ENCODE results near the gene ECHS1. TPM values are rescaled to one million over a fixed set of nuclear protein-coding genes. Genes with fewer than 3 reads are reported as not detected.

ECHS1 gene
- total and polyA plus RNA-seq, 5 donors: 91.0 to 177 (median 115) TPM

DNA sequence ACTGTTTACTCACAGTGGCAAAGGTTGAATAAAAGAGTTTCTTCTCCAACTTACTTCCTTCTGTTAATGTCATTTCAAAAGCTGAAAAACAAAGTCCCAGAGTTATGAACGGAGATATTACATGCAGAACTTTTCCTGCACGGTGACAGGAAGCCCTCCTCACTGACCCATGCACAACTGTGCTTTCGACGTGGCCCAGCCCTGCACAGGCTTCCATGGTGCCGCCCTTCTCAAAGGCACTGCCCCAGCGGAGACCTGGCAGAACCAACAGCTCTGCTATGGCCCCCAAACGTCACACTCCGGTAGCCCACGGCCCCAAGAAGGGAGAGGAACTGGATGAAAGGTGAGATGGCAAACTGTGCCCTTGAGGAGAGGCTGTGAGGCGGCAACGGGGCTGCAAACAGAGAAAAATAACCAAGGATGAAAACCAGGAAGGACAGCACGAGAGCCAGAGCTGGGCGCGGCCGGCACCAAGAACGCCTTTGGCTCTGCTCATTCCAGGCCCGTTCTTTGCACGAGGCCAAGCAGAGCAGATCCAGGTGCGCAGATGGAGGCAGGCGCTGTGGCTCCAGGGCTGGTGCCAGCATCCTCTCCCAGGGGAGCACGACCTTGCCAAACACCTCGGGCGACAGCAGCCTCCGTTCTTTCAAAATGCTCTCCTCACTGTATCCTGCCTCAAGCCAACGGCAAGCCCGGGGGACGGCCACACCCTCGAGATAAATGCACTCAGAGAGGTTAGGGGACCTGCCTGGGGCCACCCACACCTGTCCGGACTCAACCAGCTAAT, 8.3 kb downstream of the ECHS1 start:
- H3K27me3 ChIP-seq (ENCODE audit: control insufficient read depth, insufficient read depth): no peaks in the 10 kb centered on the region
- no peak overlapping the region for H3K27ac ChIP-seq (ENCODE audit: low read length)
- intact Hi-C loops (cut with DNase I): no loop called here
- ATAC-seq (no peak), DNase-seq (peak in 1 of 3 donors; percentile 45)
- no peaks in the 10 kb centered on the region for H3K9me3 ChIP-seq (ENCODE audit: control insufficient read depth, low read length)
- H3K4me3 ChIP-seq (ENCODE audit: low read length): no peak overlapping the region
- no peaks in the 10 kb centered on the region for H3K4me1 ChIP-seq (ENCODE audit: control insufficient read depth, insufficient read depth, low read length)
- 78% methylated on average over 29 of the region's 29 CpGs for WGBS

- no peaks in the 10 kb centered on the region for H3K9me3 ChIP-seq (ENCODE audit: control insufficient read depth, low read length)
- intact Hi-C loops (cut with DNase I): no loop called here
- no peak for ATAC-seq
- no peak overlapping the region for H3K27ac ChIP-seq (ENCODE audit: low read length)
- H3K27me3 ChIP-seq (ENCODE audit: control insufficient read depth, insufficient read depth): no peaks in the 10 kb centered on the region
- H3K4me3 ChIP-seq (ENCODE audit: low read length): no peak overlapping the region
- peak in 1 of 3 donors; percentile 61 for DNase-seq
- 90% methylated on average over 13 of the region's 13 CpGs for WGBS
- H3K4me1 ChIP-seq (ENCODE audit: control insufficient read depth, insufficient read depth, low read length): no peaks in the 10 kb centered on the region
Observed at GRCh38 chr10:133362846-133363245, 10.3 kb downstream of the ECHS1 start.

DNA sequence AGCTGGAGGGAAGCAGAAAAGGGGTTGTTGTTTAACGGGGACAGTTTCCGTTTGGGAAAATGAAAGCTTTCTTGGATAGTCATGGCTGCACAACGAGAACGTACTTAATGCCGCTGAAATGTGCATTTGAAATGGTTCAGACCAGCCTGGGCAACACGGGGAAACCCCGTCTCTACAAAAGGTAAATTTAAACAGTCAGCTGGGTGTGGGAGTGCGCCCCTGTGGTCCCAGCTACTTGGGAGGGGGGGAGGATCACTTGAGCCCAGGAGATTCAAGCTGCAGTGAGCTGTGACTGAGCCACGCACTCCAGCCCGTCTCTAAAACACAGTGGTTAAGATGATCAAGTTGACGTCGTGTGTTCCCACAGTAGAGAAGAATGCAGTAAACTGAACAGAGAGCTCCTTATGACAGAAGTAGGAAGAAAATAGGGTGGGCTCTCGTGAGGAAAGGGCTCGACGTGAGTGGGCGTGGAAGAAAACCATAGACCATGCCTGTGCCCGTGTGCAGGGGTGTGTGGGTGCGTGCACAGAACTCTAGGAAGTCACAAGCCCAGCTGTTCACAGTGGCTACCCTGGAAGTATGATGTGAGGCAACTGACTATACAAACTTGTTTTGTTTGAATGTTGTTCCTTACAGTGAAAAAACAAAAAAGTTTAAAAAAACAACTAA, 11.2 kb downstream of the ECHS1 start:
- DNase-seq: no peak
- no peak overlapping the region for H3K27ac ChIP-seq (ENCODE audit: low read length)
- H3K4me1 ChIP-seq (ENCODE audit: control insufficient read depth, insufficient read depth, low read length): no peaks in the 10 kb centered on the region
- H3K27me3 ChIP-seq (ENCODE audit: control insufficient read depth, insufficient read depth): no peaks in the 10 kb centered on the region
- ATAC-seq: no peak
- intact Hi-C loops (cut with DNase I): no loop called here
- H3K9me3 ChIP-seq (ENCODE audit: control insufficient read depth, low read length): no peaks in the 10 kb centered on the region
- H3K4me3 ChIP-seq (ENCODE audit: low read length): no peak overlapping the region
- WGBS: 75% methylated on average over 18 of the region's 18 CpGs

DNA sequence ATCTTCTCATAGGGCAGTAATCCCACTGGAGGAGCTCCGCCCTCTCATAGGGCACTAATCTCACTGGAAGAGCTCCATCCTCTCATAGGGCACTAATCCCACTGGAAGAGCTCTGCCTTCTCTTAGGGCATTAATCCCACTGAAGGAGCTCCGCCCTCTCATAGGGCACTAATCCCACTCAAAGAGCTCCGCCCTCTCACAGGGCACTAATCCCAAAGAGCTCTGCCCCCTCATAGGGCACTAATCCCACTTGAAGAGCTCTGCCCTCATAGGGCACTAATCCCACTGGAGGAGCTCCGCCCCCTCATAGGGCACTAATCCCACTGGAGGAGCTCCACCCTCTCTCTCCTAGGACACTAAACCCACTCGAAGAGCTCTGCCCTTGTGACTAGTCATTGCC, 11.9 kb downstream of the ECHS1 start:
- ATAC-seq (no peak), DNase-seq (no peak)
- WGBS: 90% methylated on average over 5 of the region's 5 CpGs

GRCh38 chr10:133359972-133360610, 13.1 kb downstream of the ECHS1 start:
- Histone ChIP-seq H3K27me3 (ENCODE audit: control insufficient read depth, insufficient read depth) (no peaks in the 10 kb centered on the region), H3K27ac (ENCODE audit: low read length) (no peak overlapping the region), H3K9me3 (ENCODE audit: control insufficient read depth, low read length) (no peaks in the 10 kb centered on the region), H3K4me3 (ENCODE audit: low read length) (no peak overlapping the region), H3K4me1 (ENCODE audit: control insufficient read depth, insufficient read depth, low read length) (no peaks in the 10 kb centered on the region)
- ATAC-seq (no peak), DNase-seq (peak in 1 of 3 donors; percentile 46)
- intact Hi-C loops (cut with DNase I): no loop called here
- WGBS: 79% methylated on average over 17 of the region's 17 CpGs

More for the DNA sequence above, 11.9 kb downstream of the ECHS1 start:
- no peaks in the 10 kb centered on the region for H3K9me3 ChIP-seq (ENCODE audit: control insufficient read depth, low read length)
- H3K4me3 ChIP-seq (ENCODE audit: low read length): no peak overlapping the region
- H3K4me1 ChIP-seq (ENCODE audit: control insufficient read depth, insufficient read depth, low read length): no peaks in the 10 kb centered on the region
- no peak overlapping the region for H3K27ac ChIP-seq (ENCODE audit: low read length)
- intact Hi-C loops (cut with DNase I): no loop called here
- H3K27me3 ChIP-seq (ENCODE audit: control insufficient read depth, insufficient read depth): no peaks in the 10 kb centered on the region

DNA sequence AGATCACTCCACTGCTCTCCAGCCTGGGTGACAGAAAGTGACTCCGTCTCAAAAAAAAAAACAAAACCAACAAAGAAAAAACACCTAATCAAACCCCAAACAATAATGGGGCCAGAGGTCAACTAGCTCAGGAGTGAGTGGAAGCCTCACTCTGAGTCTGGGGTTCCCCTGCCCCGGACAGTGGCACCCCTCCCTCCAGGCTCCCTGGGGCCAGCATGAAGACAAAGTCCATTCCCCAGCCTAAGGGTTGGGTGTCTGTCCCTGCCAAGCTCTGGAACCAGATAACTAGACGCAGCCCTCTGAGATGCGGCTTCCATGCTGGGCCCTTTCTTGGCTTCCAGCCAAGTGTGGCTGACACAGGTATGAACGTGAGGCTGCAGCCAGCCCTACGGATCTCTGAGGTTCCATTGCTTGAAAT, 13.6 kb downstream of the ECHS1 start:
- H3K27me3 ChIP-seq (ENCODE audit: control insufficient read depth, insufficient read depth): no peaks in the 10 kb centered on the region
- no peak overlapping the region for H3K27ac ChIP-seq (ENCODE audit: low read length)
- H3K4me3 ChIP-seq (ENCODE audit: low read length): no peak overlapping the region
- intact Hi-C loops (cut with DNase I): no loop called here
- 36% methylated on average over 6 of the region's 6 CpGs for WGBS
- no peaks in the 10 kb centered on the region for H3K9me3 ChIP-seq (ENCODE audit: control insufficient read depth, low read length)
- DNase-seq: peak in 1 of 3 donors; percentile 63
- H3K4me1 ChIP-seq (ENCODE audit: control insufficient read depth, insufficient read depth, low read length): no peaks in the 10 kb centered on the region
- ATAC-seq: no peak

DNA sequence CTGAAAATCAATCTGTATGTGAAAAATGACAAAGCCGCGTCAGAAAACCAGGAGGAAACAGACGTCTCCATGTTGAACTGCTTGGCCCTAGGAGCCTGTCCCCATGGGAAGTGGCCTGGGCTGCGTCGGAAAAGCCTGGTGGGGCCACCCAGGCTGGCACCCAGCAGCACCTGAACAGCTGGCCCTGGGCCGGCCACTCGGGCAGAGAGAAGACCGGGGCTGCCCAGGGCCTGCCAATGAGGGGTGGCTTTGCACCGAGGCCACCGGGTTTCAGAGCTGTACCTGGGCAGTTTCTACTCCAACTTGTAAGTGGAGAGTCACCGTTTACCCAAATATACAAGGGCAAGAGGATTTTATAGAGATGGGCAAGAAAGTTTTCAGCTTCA, 14.2 kb downstream of the ECHS1 start:
- no peaks in the 10 kb centered on the region for H3K27me3 ChIP-seq (ENCODE audit: control insufficient read depth, insufficient read depth)
- intact Hi-C loops (cut with DNase I): no loop called here
- no peaks in the 10 kb centered on the region for H3K9me3 ChIP-seq (ENCODE audit: control insufficient read depth, low read length)
- 77% methylated on average over 11 of the region's 11 CpGs for WGBS
- ATAC-seq (no peak), DNase-seq (no peak)
- H3K27ac ChIP-seq (ENCODE audit: low read length): no peak overlapping the region
- no peak overlapping the region for H3K4me3 ChIP-seq (ENCODE audit: low read length)
- H3K4me1 ChIP-seq (ENCODE audit: control insufficient read depth, insufficient read depth, low read length): no peaks in the 10 kb centered on the region

DNA sequence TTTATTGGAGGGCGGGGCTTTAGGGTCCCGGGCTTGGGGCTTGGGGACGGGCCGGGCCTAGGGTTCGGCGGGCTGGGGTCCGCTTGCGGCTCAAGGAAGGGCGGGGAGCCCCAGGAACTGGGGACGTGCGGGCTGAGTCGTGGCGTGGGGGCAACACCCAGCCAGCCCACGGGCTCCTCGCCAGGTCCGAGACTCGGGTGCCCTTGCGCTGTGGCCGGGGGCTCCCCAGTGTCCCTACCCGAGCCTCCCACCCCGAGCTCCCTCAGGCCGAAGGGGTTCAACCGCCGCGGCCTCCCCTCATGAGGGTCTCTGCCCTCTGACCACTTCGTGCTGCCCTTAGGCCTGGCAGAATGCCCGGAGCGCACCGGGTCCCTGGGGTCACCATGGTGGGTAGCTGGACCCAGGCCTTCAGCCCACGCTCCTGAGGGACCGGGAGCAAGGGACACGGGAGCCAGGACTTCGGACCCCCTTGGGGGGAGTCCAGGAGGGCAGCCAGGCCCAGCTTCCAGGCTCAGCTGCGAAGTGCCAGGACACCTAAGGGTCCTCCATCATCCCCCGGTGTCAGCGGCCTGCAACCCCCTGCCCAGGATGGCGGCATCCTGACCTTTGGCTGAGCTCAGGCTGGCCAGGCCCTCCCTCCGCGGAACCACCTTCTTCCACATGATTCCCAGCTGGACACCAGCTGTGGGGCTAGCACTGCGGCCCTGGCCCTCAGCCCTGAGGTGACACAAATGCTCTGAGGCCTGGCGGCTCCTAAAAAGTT, 14.8 kb downstream of the ECHS1 start:
- H3K4me3 ChIP-seq (ENCODE audit: low read length): no peak overlapping the region

GRCh38 chr10:133357285-133358161, 15.6 kb downstream of the ECHS1 start, which contains the start of gene FUOM:
Gene FUOM (minus strand): TSS chr10:133358019. CDS start chr10:133358007, 12 bp downstream.
- H3K4me3 ChIP-seq (ENCODE audit: low read length): peak within 1 kb of the TSS; percentile 62
- H3K27me3 ChIP-seq (ENCODE audit: control insufficient read depth, insufficient read depth): no peaks in the 10 kb centered on the region
- H3K9me3 ChIP-seq (ENCODE audit: control insufficient read depth, low read length): no peaks in the 10 kb centered on the region
- peak; percentile 82 to 86 for ATAC-seq
- intact Hi-C loops (cut with DNase I): no loop called here
- peak within 1 kb of the TSS; percentile 36 for H3K27ac ChIP-seq (ENCODE audit: low read length)
- H3K4me1 ChIP-seq (ENCODE audit: control insufficient read depth, insufficient read depth, low read length): no peaks in the 10 kb centered on the region
- 2% methylated on average over 83 of the region's 83 CpGs for WGBS
- DNase-seq: peak; percentile 70 to 89 (median 86)

More for the DNA sequence above, 14.8 kb downstream of the ECHS1 start:
- ATAC-seq: peak; percentile 2 to 18
- Histone ChIP-seq H3K27me3 (ENCODE audit: control insufficient read depth, insufficient read depth) (no peaks in the 10 kb centered on the region), H3K9me3 (ENCODE audit: control insufficient read depth, low read length) (no peaks in the 10 kb centered on the region), H3K4me1 (ENCODE audit: control insufficient read depth, insufficient read depth, low read length) (no peaks in the 10 kb centered on the region), H3K27ac (ENCODE audit: low read length) (no peak overlapping the region)
- 76% methylated on average over 41 of the region's 41 CpGs for WGBS
- intact Hi-C loops (cut with DNase I): no loop called here
- DNase-seq: peak; percentile 55 to 85 (median 79)

All from right cardiac atrium (tissue), 5 donors.